Nephron (organoid): ENCODE data around the gene CNOT2.

Experiments used
- H3K27ac Mint-ChIP-seq, 3 experiments: 2 replicates each; pipeline ENCODE4 v1.8.0; 2020; ENCODE audit warnings: mixed read lengths in 3 of 3, mild to moderate bottlenecking in 2 of 3, moderate library complexity in 1 of 3
- H3K27me3 Mint-ChIP-seq: 2 replicates; pipeline ENCODE4 v1.8.0; 2021; ENCODE audit warnings: low read depth, mild to moderate bottlenecking, moderate library complexity, mixed read lengths
- H3K36me3 Mint-ChIP-seq: 2 replicates; pipeline ENCODE4 v1.8.0; 2020; ENCODE audit warnings: low read depth, mixed read lengths
- H3K4me1 Mint-ChIP-seq: 2 replicates; pipeline ENCODE4 v1.8.0; 2020; ENCODE audit warnings: mixed read lengths
- H3K4me3 Mint-ChIP-seq, 3 experiments: 2 replicates each; pipeline ENCODE4 v1.8.0; 2020; ENCODE audit warnings: mild to moderate bottlenecking in 3 of 3, mixed read lengths in 3 of 3, moderate library complexity in 2 of 3
- H3K9me3 Mint-ChIP-seq: 2 replicates; pipeline ENCODE4 v1.8.0; 2020; ENCODE audit warnings: mixed read lengths
- CTCF ChIP-seq, 3 experiments: fragments of 200-600 bp; sonication (generic); IDR thresholded peaks; one replicate each; pipeline ENCODE4 v1.5.0; 2021; ENCODE audit warnings: antibody characterized with exemption in 3 of 3; ENCODE audit not compliant: unreplicated experiment in 3 of 3

Gene CNOT2

GRCh38 chr12:70242695-70243509, at the start of gene CNOT2:
Gene CNOT2 (plus strand): TSS chr12:70243433. CDS start chr12:70278227, 34,794 bp downstream.
- H3K9me3 Mint-ChIP-seq: no peaks in the 10 kb centered on the region
- TF ChIP-seq CTCF (IDR thresholded peaks at IDR 0.05; ENCODE audit: unreplicated experiment in 3 of 3): no peak
- H3K27ac Mint-ChIP-seq: peak within 1 kb of the TSS; percentile 98 to 100 (median 100)
- no peaks in the 10 kb centered on the region for H3K27me3 Mint-ChIP-seq
- H3K36me3 Mint-ChIP-seq: peaks cover 33% of the 10 kb centered on the region
- peak within 1 kb of the TSS; percentile 96 to 99 (median 97) for H3K4me3 Mint-ChIP-seq
- peaks cover 47% of the 10 kb centered on the region for H3K4me1 Mint-ChIP-seq

- no peak overlapping the region for H3K27ac Mint-ChIP-seq
- no peaks in the 10 kb centered on the region for H3K9me3 Mint-ChIP-seq
- H3K27me3 Mint-ChIP-seq: no peaks in the 10 kb centered on the region
- peaks cover 15% of the 10 kb centered on the region for H3K4me1 Mint-ChIP-seq
- no peak for TF ChIP-seq CTCF (IDR thresholded peaks at IDR 0.05; ENCODE audit: unreplicated experiment in 3 of 3)
- no peak overlapping the region for H3K4me3 Mint-ChIP-seq
- no peaks in the 10 kb centered on the region for H3K36me3 Mint-ChIP-seq
Measured at GRCh38 chr12:70194076-70194475, 49.2 kb upstream of the CNOT2 start.

- Mint-ChIP-seq H3K27me3 (no peaks in the 10 kb centered on the region), H3K27ac (peak overlapping the region; percentile 24 to 76 (median 62)), H3K4me3 (no peak overlapping the region), H3K9me3 (no peaks in the 10 kb centered on the region), H3K36me3 (no peaks in the 10 kb centered on the region), H3K4me1 (peaks cover 15% of the 10 kb centered on the region)
- TF ChIP-seq CTCF (IDR thresholded peaks at IDR 0.05; ENCODE audit: unreplicated experiment in 3 of 3): no peak
Measured at GRCh38 chr12:70196811-70197281, 46.4 kb upstream of the CNOT2 start.

GRCh38 chr12:70197345-70197744, 45.9 kb upstream of the CNOT2 start:
- H3K27ac Mint-ChIP-seq: peak overlapping the region; percentile 24 to 76 (median 62)
- no peaks in the 10 kb centered on the region for H3K9me3 Mint-ChIP-seq
- H3K36me3 Mint-ChIP-seq: no peaks in the 10 kb centered on the region
- no peak overlapping the region for H3K4me3 Mint-ChIP-seq
- TF ChIP-seq CTCF (IDR thresholded peaks at IDR 0.05; ENCODE audit: unreplicated experiment in 3 of 3): no peak
- H3K4me1 Mint-ChIP-seq: peaks cover 15% of the 10 kb centered on the region
- H3K27me3 Mint-ChIP-seq: no peaks in the 10 kb centered on the region

- H3K36me3 Mint-ChIP-seq: peaks cover 47% of the 10 kb centered on the region
- no peak overlapping the region for H3K27ac Mint-ChIP-seq
- peaks cover 52% of the 10 kb centered on the region for H3K9me3 Mint-ChIP-seq
- H3K27me3 Mint-ChIP-seq: no peaks in the 10 kb centered on the region
- TF ChIP-seq CTCF (IDR thresholded peaks at IDR 0.05; ENCODE audit: unreplicated experiment in 3 of 3): no peak
- H3K4me3 Mint-ChIP-seq: no peak overlapping the region
- no peaks in the 10 kb centered on the region for H3K4me1 Mint-ChIP-seq
Measured at GRCh38 chr12:70213707-70214106, 29.5 kb upstream of the CNOT2 start.
